H1 (cell line): ENCODE data around the gene THEMIS. TPM values are rescaled to one million over a fixed set of nuclear protein-coding genes. Genes with fewer than 3 reads are reported as not detected.

Source experiments
- CTCF ChIA-PET: fragments of 300-600 bp; sonication (Branson Sonifier 250); formaldehyde crosslinking; loops from one replicate; lab custom pipeline; 2021; ENCODE audit not compliant: partially characterized antibody; lab: Charles Lee
- POLR2A ChIA-PET: fragments of 300-600 bp; sonication (Branson Sonifier 250); formaldehyde crosslinking; loops from one replicate; lab custom pipeline; 2021; ENCODE audit warnings: inconsistent platforms; ENCODE audit not compliant: partially characterized antibody; lab: Charles Lee
- DNase-seq, 2 experiments: peaks; one replicate each; pipeline versions ENCODE4 v3.0.0 to v3.0.0-alpha.2; 2010 to 2022; ENCODE audit warnings: low spot score in 2 of 2, low read depth in 1 of 2, mixed read lengths in 1 of 2
- FAIRE-seq: peaks from 2 replicates; lab custom pipeline; 2011; peaks lifted over from hg19 to GRCh38; lab: Jason Lieb, UNC
- H2AFZ ChIP-seq: 2 replicates; pipeline ENCODE4 v1.8.1; 2012; ENCODE audit warnings: low read length, inconsistent platforms
- H2AK5ac ChIP-seq: 2 replicates; pipeline ENCODE4 v1.6.1; 2013; ENCODE audit warnings: low read depth, low read length
- H2BK120ac ChIP-seq: replicated peaks from 2 replicates; pipeline ENCODE3; 2013; ENCODE audit warnings: low read depth, low read length, inconsistent platforms
- H2BK12ac ChIP-seq: 2 replicates; pipeline ENCODE4 v1.6.1; 2013; ENCODE audit warnings: low read depth, low read length
- H2BK15ac ChIP-seq: 2 replicates; pipeline ENCODE4 v1.6.1; 2013; ENCODE audit warnings: low read length
- H2BK20ac ChIP-seq: 2 replicates; pipeline ENCODE4 v1.6.1; 2013; ENCODE audit warnings: low read length
- H2BK5ac ChIP-seq: 2 replicates; pipeline ENCODE4 v1.6.1; 2013; ENCODE audit warnings: low read depth, low read length
- H3K14ac ChIP-seq: 2 replicates; pipeline ENCODE4 v1.6.1; 2013; ENCODE audit warnings: inconsistent platforms; ENCODE audit not compliant: insufficient read length
- H3K18ac ChIP-seq: 2 replicates; pipeline ENCODE4 v1.6.1; 2013; ENCODE audit warnings: low read length; ENCODE audit errors: extremely low read depth
- H3K23ac ChIP-seq: 2 replicates; pipeline ENCODE4 v1.6.1; 2013; ENCODE audit warnings: inconsistent platforms; ENCODE audit not compliant: insufficient read length
- H3K23me2 ChIP-seq: 2 replicates; pipeline ENCODE4 v1.6.1; 2013; ENCODE audit warnings: low read depth, low read length
- H3K27ac ChIP-seq: 2 replicates; pipeline ENCODE4 v1.6.1; 2011; ENCODE audit warnings: low read depth, low read length, inconsistent platforms
- H3K27me3 ChIP-seq, 4 experiments: replicated peaks in 1 of 4; 1 replicate in 1 of 4; 2 replicates in 3 of 4; pipeline versions ENCODE4 v1.6.1 to v1.8.1; 2011 to 2013; ENCODE audit warnings: low read length in 3 of 4, mild to moderate bottlenecking in 3 of 4, inconsistent platforms in 2 of 4, mixed read lengths in 2 of 4, moderate library complexity in 1 of 4; ENCODE audit not compliant: control insufficient read depth in 3 of 4, insufficient read depth in 3 of 4; ENCODE audit errors: extremely low read depth in 1 of 4
- H3K36me3 ChIP-seq, 4 experiments: 2 replicates each; pipeline versions ENCODE4 v1.6.1 to v1.8.1; 2011 to 2013; ENCODE audit warnings: mild to moderate bottlenecking in 4 of 4, low read length in 3 of 4, moderate library complexity in 2 of 4, control low read depth in 1 of 4, inconsistent platforms in 1 of 4; ENCODE audit not compliant: insufficient read depth in 4 of 4, control insufficient read depth in 2 of 4
- H3K4ac ChIP-seq: replicated peaks from 2 replicates; pipeline ENCODE3; 2013; ENCODE audit warnings: low read length, low read depth, mixed read lengths, inconsistent platforms; ENCODE audit not compliant: insufficient read length
- H3K4me1 ChIP-seq, 4 experiments: replicated peaks in 1 of 4; 1 replicate in 1 of 4; 2 replicates in 3 of 4; pipeline versions ENCODE4 v1.6.1 to v1.8.1; 2011 to 2013; ENCODE audit warnings: low read length in 3 of 4, inconsistent platforms in 2 of 4, mixed read lengths in 1 of 4; ENCODE audit not compliant: insufficient read depth in 4 of 4, control insufficient read depth in 3 of 4
- H3K4me2 ChIP-seq, 2 experiments: 2 replicates each; pipeline versions ENCODE4 v1.6.1 to v1.8.1; 2011 to 2013; ENCODE audit warnings: low read depth in 2 of 2, low read length in 2 of 2, control low read depth in 1 of 2, inconsistent platforms in 1 of 2, mild to moderate bottlenecking in 1 of 2; ENCODE audit not compliant: insufficient read depth in 1 of 2
- H3K4me3 ChIP-seq, 4 experiments: fragments of 200-600, 300-600 bp in 1 of 4; sonication (generic), shearing (Covaris generic), sonication (Bioruptor Twin) in 1 of 4; 2 replicates each; pipeline versions ENCODE4 v1.5.1 to v1.8.1; 2011 to 2016; ENCODE audit warnings: low read length in 4 of 4, low read depth in 3 of 4, control low read depth in 2 of 4, inconsistent platforms in 2 of 4, mild to moderate bottlenecking in 2 of 4, mixed read lengths in 1 of 4, moderate library complexity in 1 of 4; ENCODE audit not compliant: insufficient read depth in 2 of 4; ENCODE audit errors: extremely low read depth in 1 of 4
- H3K56ac ChIP-seq: replicated peaks from 2 replicates; pipeline ENCODE3; 2013; ENCODE audit warnings: low read depth, mild to moderate bottlenecking, mixed read lengths, low read length, inconsistent platforms; ENCODE audit not compliant: insufficient read length
- H3K79me1 ChIP-seq: 2 replicates; pipeline ENCODE4 v1.6.1; 2013; ENCODE audit warnings: low read depth, low read length, control low read depth
- H3K79me2 ChIP-seq, 2 experiments: 2 replicates each; pipeline versions ENCODE4 v1.6.1 to v1.8.1; 2012 to 2013; ENCODE audit warnings: low read length in 2 of 2, mild to moderate bottlenecking in 2 of 2, inconsistent platforms in 1 of 2; ENCODE audit not compliant: insufficient read depth in 2 of 2, control insufficient read depth in 1 of 2
- H3K9ac ChIP-seq, 4 experiments: replicated peaks in 1 of 4; 1 replicate in 1 of 4; 2 replicates in 3 of 4; pipeline versions ENCODE4 v1.6.1 to v1.8.1; 2011 to 2013; ENCODE audit warnings: low read depth in 3 of 4, low read length in 3 of 4, control low read depth in 2 of 4, mild to moderate bottlenecking in 2 of 4, moderate library complexity in 2 of 4, inconsistent platforms in 1 of 4; ENCODE audit errors: extremely low read depth in 1 of 4
- H3K9me3 ChIP-seq, 2 experiments: 2 replicates each; pipeline versions ENCODE4 v1.6.1 to v1.8.1; 2012 to 2013; ENCODE audit warnings: mild to moderate bottlenecking in 2 of 2, moderate library complexity in 2 of 2, control low read depth in 1 of 2, inconsistent platforms in 1 of 2, low read depth in 1 of 2, low read length in 1 of 2, mixed read lengths in 1 of 2; ENCODE audit not compliant: insufficient read depth in 2 of 2
- H4K20me1 ChIP-seq, 2 experiments: replicated peaks in 1 of 2; 2 replicates each; pipeline versions ENCODE3 to v1.8.1; 2011 to 2013; ENCODE audit warnings: inconsistent platforms in 2 of 2, low read length in 2 of 2, mild to moderate bottlenecking in 1 of 2; ENCODE audit not compliant: insufficient read depth in 2 of 2, control insufficient read depth in 1 of 2
- H4K5ac ChIP-seq: 2 replicates; pipeline ENCODE4 v1.6.1; 2013; ENCODE audit warnings: low read length, low read depth, mixed read lengths, inconsistent platforms; ENCODE audit not compliant: insufficient read length
- H4K8ac ChIP-seq: 2 replicates; pipeline ENCODE4 v1.8.0; 2013; ENCODE audit warnings: mild to moderate bottlenecking, moderate library complexity, low read length, inconsistent platforms; ENCODE audit not compliant: insufficient read depth; ENCODE audit errors: extremely low read depth
- H4K91ac ChIP-seq: replicated peaks from 2 replicates; pipeline ENCODE3; 2013; ENCODE audit warnings: low read length, mixed read lengths, inconsistent platforms; ENCODE audit not compliant: insufficient read length
- EZH2 ChIP-seq: fragments of 200-600 bp; sonication (generic); IDR thresholded peaks from 2 replicates; pipeline ENCODE4 v1.7.1; 2012; ENCODE audit warnings: low read depth, mild to moderate bottlenecking, moderate library complexity, low read length, inconsistent platforms; ENCODE audit not compliant: severe bottlenecking
- FOSL1 ChIP-seq: IDR thresholded peaks from 2 replicates; pipeline ENCODE4 v1.6.1; 2011; ENCODE audit warnings: mild to moderate bottlenecking, low read depth, low read length, moderate library complexity; ENCODE audit not compliant: insufficient read depth
- GABPA ChIP-seq: IDR thresholded peaks from 2 replicates; pipeline ENCODE4 v1.6.1; 2011; ENCODE audit warnings: mild to moderate bottlenecking, low read length, moderate library complexity, borderline replicate concordance; ENCODE audit not compliant: insufficient read depth
- KDM5A ChIP-seq: fragments of 200-600 bp; IDR thresholded peaks from 2 replicates; pipeline ENCODE4 v1.7.1; 2012; ENCODE audit warnings: mild to moderate bottlenecking, low read length, inconsistent platforms, mixed read lengths
- NANOG ChIP-seq: IDR thresholded peaks from 2 replicates; pipeline ENCODE4 v1.6.1; 2011; ENCODE audit warnings: low read length, low read depth, mild to moderate bottlenecking, inconsistent platforms; ENCODE audit not compliant: insufficient read depth, poor library complexity, severe bottlenecking
- POLR2AphosphoS5 ChIP-seq: IDR thresholded peaks from 2 replicates; pipeline ENCODE4 v1.6.1; 2011; ENCODE audit warnings: low read depth, low read length
- RFX5 ChIP-seq: IDR thresholded peaks from 2 replicates; pipeline ENCODE4 v1.6.1; 2011; ENCODE audit warnings: low read depth, low read length, improper control_type of control experiment, borderline replicate concordance
- RXRA ChIP-seq: IDR thresholded peaks from 2 replicates; pipeline ENCODE4 v1.6.1; 2011; ENCODE audit warnings: low read depth, mild to moderate bottlenecking, low read length, moderate library complexity; ENCODE audit not compliant: insufficient read depth
- SIRT6 ChIP-seq: IDR thresholded peaks from one replicate; pipeline ENCODE4 v1.7.1; 2012; ENCODE audit warnings: low read length, inconsistent platforms
- SIX5 ChIP-seq: IDR thresholded peaks from 2 replicates; pipeline ENCODE4 v1.6.1; 2011; ENCODE audit warnings: mild to moderate bottlenecking, low read depth, low read length
- SRF ChIP-seq: IDR thresholded peaks from 2 replicates; pipeline ENCODE4 v1.6.1; 2011; ENCODE audit warnings: mild to moderate bottlenecking, low read depth, low read length, moderate library complexity
- TAF7 ChIP-seq: optimal IDR thresholded peaks from 2 replicates; pipeline ENCODE3; 2011; ENCODE audit warnings: low read depth, mild to moderate bottlenecking, inconsistent platforms, low read length, moderate library complexity, borderline replicate concordance
- WGBS, 2 experiments: shearing (Covaris generic) in 1 of 2; methylation state at CpG; one replicate each; pipeline versions ENCODE4 v1.1.6 to v1.1.7; 2013 to 2015; ENCODE audit warnings: low lambda C conversion rate in 2 of 2, mixed read lengths in 2 of 2, inconsistent platforms in 1 of 2, low coverage in 1 of 2, missing lambda C conversion rate in 1 of 2; ENCODE audit not compliant: insufficient replicate concordance in 2 of 2, insufficient coverage in 1 of 2, insufficient read length in 1 of 2; ENCODE audit errors: extremely low coverage in 1 of 2, missing lambda C conversion rate in 1 of 2; 5-methylcytosine and 5-hydroxymethylcytosine counted together
- polyA plus RNA-seq, 7 experiments: library from polyadenylated mRNA; depleted of rRNA in 3 of 7; stranded (reverse) in 5 of 7; unstranded in 2 of 7; fragments of >200 nt in 5 of 7; fragments of 200-250 nt in 2 of 7; gene quantifications; 1 replicate in 5 of 7; 2 replicates in 1 of 7; 4 replicates in 1 of 7; pipeline versions ENCODE4 v1.2.1 to v1.2.3, GENCODE V29; 2011 to 2013; ENCODE audit warnings: missing spikeins in 2 of 7, mixed read lengths in 2 of 7
- total RNA-seq: library from RNA; stranded (reverse); fragmentation: NEBNext Ultra II Directional; extraction: Animal tissue kit (Norgen Biotek cat#: 25700); gene quantifications from 2 replicates; pipeline ENCODE4 v1.2.1, GENCODE V29; 2021
- TF ChIP-seq, protein P1 (sequence below): IDR thresholded peaks from 2 replicates; pipeline ENCODE4 v1.6.1; 2012; ENCODE audit warnings: inconsistent platforms

The THEMIS gene
- total and polyA plus RNA-seq, 2 of the 8 experiments (the other 6 are each of a cell fraction or from before 2014, with no cell fraction given), result not detected

DNA sequence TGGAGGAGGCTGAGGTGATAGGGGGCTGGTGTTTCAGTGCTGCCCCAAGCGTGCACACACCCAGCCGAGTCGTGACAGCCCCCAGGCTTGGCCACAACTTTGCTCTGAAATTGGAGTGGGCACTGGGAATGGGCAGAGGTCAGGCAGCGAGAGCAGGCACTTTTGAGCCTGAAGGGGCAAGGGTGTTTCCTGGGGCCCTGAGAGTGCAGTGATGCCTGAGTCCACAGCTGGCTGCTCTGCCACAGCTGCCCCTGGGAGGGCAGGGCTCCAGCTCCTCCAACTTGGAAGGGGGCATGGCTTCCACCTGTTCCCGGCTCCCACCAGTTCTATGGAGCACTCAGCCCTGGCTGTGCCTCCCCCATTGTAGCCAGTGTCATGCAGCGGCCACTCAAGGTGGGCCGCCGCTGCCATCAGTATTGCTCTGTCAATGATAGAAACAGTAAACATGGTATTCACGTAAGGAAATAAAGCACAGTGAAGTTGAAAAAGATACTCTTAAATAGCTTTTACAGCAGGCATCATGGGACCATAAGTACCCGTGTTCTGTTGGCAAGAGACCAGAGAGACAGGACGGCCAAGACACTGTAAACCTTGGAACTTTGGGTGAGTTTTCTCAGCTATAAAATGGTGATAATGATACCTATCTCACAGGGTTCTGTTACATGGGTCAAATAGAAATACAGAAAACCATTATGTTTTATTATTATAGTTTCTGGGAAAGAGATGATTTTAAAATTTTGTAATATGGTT lies 108.9 kb downstream of the THEMIS start:
- Histone ChIP-seq H3K4ac (no peak overlapping the region), H3K79me2 (no peaks in the 10 kb centered on the region), H2BK5ac (no peak overlapping the region), H3K79me1 (no peaks in the 10 kb centered on the region), H3K4me3 (no peak overlapping the region), H3K4me1 (no peaks in the 10 kb centered on the region; a peak in 1 of 7 replicates), H3K9ac (no peak overlapping the region), H3K23ac (no peak overlapping the region), H4K8ac (no peak overlapping the region), H3K18ac (no peak overlapping the region), H2BK120ac (no peak overlapping the region), H4K20me1 (no peaks in the 10 kb centered on the region), H3K4me2 (no peak overlapping the region), H3K56ac (no peak overlapping the region), H3K23me2 (no peaks in the 10 kb centered on the region), H2AFZ (no peak overlapping the region), H3K27ac (no peak overlapping the region; the same call in 1 of the 2 replicates), H3K27me3 (no peaks in the 10 kb centered on the region), H2AK5ac (no peak overlapping the region), H4K5ac (no peak overlapping the region), H4K91ac (no peak overlapping the region), H3K9me3 (no peaks in the 10 kb centered on the region; a peak in 1 of 4 replicates), H3K36me3 (no peaks in the 10 kb centered on the region), H2BK20ac (no peak overlapping the region), H2BK15ac (no peak overlapping the region), H3K14ac (no peak overlapping the region), H2BK12ac (no peak overlapping the region)
- POLR2A ChIA-PET, result no interaction called here
- CTCF ChIA-PET, result interaction anchor here (1.0 to 1.7 kb wide), 2 partner anchors 9 to 16 kb away, joined by 4 read pairs; no protein-coding TSS in a partner anchor
- WGBS, 2 experiments, result 90% methylated on average over 11 of the region's 11 CpGs; no CpG with 5 or more reads in 1 of the 2 experiments
- no peak for FAIRE-seq
- DNase-seq, result no peak
- TF ChIP-seq RFX5 (no peak), TAF7 (no peak), FOSL1 (no peak), POLR2AphosphoS5 (no peak), GABPA (no peak), SIRT6 (no peak), SIX5 (no peak), SRF (no peak), KDM5A (no peak), EZH2 (no peak), RXRA (no peak), NANOG (no peak)
- TF ChIP-seq, protein P1, sequence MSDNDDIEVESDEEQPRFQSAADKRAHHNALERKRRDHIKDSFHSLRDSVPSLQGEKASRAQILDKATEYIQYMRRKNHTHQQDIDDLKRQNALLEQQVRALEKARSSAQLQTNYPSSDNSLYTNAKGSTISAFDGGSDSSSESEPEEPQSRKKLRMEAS, result no peak
